Keratinocyte (primary cell): ENCODE data around the gene ZNF391. TPM values are rescaled to one million over a fixed set of nuclear protein-coding genes. Genes with fewer than 3 reads are reported as not detected.

Experiments used
- DNase-seq: peaks from one replicate; pipeline ENCODE4 v3.0.0-alpha.2; 2011; ENCODE audit warnings: low read depth, missing footprints, low spot score
- FAIRE-seq: peaks from 2 replicates; lab custom pipeline; 2011; peaks lifted over from hg19 to GRCh38; lab: Jason Lieb, UNC
- H2AFZ ChIP-seq: 2 replicates; pipeline ENCODE4 v1.6.0; 2012; ENCODE audit warnings: low read length, control low read depth, inconsistent platforms; ENCODE audit not compliant: control insufficient read depth
- H3K27ac ChIP-seq: 2 replicates; pipeline ENCODE4 v1.5.1; 2011; ENCODE audit warnings: low read length; ENCODE audit not compliant: control insufficient read depth, insufficient read depth
- H3K27me3 ChIP-seq: 3 replicates; pipeline ENCODE4 v1.6.0; 2011; ENCODE audit warnings: low read length; ENCODE audit not compliant: control insufficient read depth, insufficient read depth; ENCODE audit errors: extremely low read depth
- H3K36me3 ChIP-seq, 2 experiments: 2 replicates in 1 of 2; 3 replicates in 1 of 2; pipeline ENCODE4 v1.5.1; 2011; ENCODE audit warnings: low read length in 2 of 2, mild to moderate bottlenecking in 1 of 2; ENCODE audit not compliant: control insufficient read depth in 2 of 2, insufficient read depth in 2 of 2; ENCODE audit errors: extremely low read depth in 1 of 2
- H3K4me1 ChIP-seq: 3 replicates; pipeline ENCODE4 v1.5.1; 2011; ENCODE audit warnings: low read length; ENCODE audit not compliant: control insufficient read depth, insufficient read depth; ENCODE audit errors: extremely low read depth
- H3K4me2 ChIP-seq: 3 replicates; pipeline ENCODE4 v1.6.0; 2011; ENCODE audit warnings: low read depth, low read length; ENCODE audit not compliant: control insufficient read depth, insufficient read depth; ENCODE audit errors: extremely low read depth
- H3K4me3 ChIP-seq, 3 experiments: fragments of 200-600 bp in 1 of 3; sonication (generic) in 1 of 3; 2 replicates in 2 of 3; 3 replicates in 1 of 3; pipeline ENCODE4 v1.5.1; 2011 to 2016; ENCODE audit warnings: low read length in 3 of 3, mild to moderate bottlenecking in 3 of 3, control low read depth in 2 of 3, inconsistent platforms in 1 of 3, low read depth in 1 of 3, mixed read lengths in 1 of 3, mixed run types in 1 of 3, moderate library complexity in 1 of 3; ENCODE audit not compliant: control insufficient read depth in 2 of 3, insufficient read depth in 2 of 3; ENCODE audit errors: extremely low read depth in 1 of 3
- H3K79me2 ChIP-seq: 2 replicates; pipeline ENCODE4 v1.6.0; 2012; ENCODE audit warnings: low read length; ENCODE audit not compliant: control insufficient read depth, insufficient read depth
- H3K9ac ChIP-seq: 3 replicates; pipeline ENCODE4 v1.6.0; 2011; ENCODE audit warnings: low read length; ENCODE audit not compliant: control insufficient read depth, insufficient read depth; ENCODE audit errors: extremely low read depth
- H3K9me1 ChIP-seq: 3 replicates; pipeline ENCODE4 v1.6.0; 2011; ENCODE audit warnings: low read length; ENCODE audit not compliant: control insufficient read depth, insufficient read depth; ENCODE audit errors: extremely low read depth
- H3K9me3 ChIP-seq: 2 replicates; pipeline ENCODE4 v1.5.1; 2012; ENCODE audit warnings: low read depth, low read length; ENCODE audit not compliant: control insufficient read depth
- H4K20me1 ChIP-seq: 3 replicates; pipeline ENCODE4 v1.6.0; 2011; ENCODE audit warnings: low read length; ENCODE audit not compliant: control insufficient read depth, insufficient read depth; ENCODE audit errors: extremely low read depth
- EZH2 ChIP-seq: IDR thresholded peaks from one replicate; pipeline ENCODE4 v1.6.1; 2012; ENCODE audit warnings: inconsistent platforms, mild to moderate bottlenecking, low read length, moderate library complexity
- dilution Hi-C: fragments of 300-500 bp; cut with MboI; formaldehyde crosslinking; loops from one replicate; pipeline ENCODE4 v1.7.0; 2020; ENCODE audit warnings: low sequenced_read_pairs; ENCODE audit not compliant: extremely low pct_ligation_motif_present
- polyA plus RNA-seq, 5 experiments: library from polyadenylated mRNA; depleted of rRNA in 3 of 5; stranded (reverse) in 3 of 5; stranded (forward) in 1 of 5; unstranded in 1 of 5; fragments of >200 nt; gene quantifications; 1 replicate in 1 of 5; 2 replicates in 3 of 5; 3 replicates in 1 of 5; pipeline versions ENCODE4 v1.2.1 to v1.2.3, GENCODE V29; 2011 to 2012; ENCODE audit warnings: missing spikeins in 2 of 5, low read depth in 1 of 5, low replicate concordance in 1 of 5
- TF ChIP-seq, protein P1 (sequence below), 3 experiments: IDR thresholded peaks in 1 of 3; conservative IDR thresholded peaks in 1 of 3; optimal IDR thresholded peaks in 1 of 3; 2 replicates in 2 of 3; 3 replicates in 1 of 3; pipeline versions ENCODE3 to v1.5.1; 2011; ENCODE audit warnings: low read length in 3 of 3, mild to moderate bottlenecking in 3 of 3, moderate library complexity in 2 of 3, control low read depth in 1 of 3, inconsistent platforms in 1 of 3; ENCODE audit not compliant: insufficient read depth in 2 of 3; ENCODE audit errors: extremely low read depth in 1 of 3

Gene ZNF391
- polyA plus RNA-seq, 1 donor (not counting 4 experiments of a cell fraction or from before 2014, with no cell fraction given), result 4.5 TPM

DNA sequence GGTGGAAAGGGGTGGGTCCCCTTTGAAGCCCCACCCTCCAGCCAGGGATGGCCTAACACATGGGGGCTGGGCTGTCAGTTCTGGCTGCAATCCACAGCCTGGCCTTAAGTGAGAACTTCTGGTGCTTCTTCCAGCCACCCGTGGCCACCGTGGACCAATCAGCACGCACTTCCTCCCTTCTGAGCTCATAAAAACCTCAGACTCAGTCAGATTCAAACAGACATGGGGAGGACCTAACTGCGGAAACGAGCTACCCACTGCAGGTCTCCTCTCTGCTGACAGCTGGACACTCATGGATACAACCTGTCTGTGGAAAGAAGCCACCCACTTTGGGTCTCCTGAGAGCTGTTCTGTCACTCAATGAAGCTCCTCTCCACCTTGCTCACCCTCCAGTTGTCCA is 20.4 kb upstream of the ZNF391 start:
- H3K9me1 ChIP-seq, result no peaks in the 10 kb centered on the region
- FAIRE-seq, result no peak
- no peak overlapping the region for H3K4me2 ChIP-seq
- H3K9ac ChIP-seq, result no peak overlapping the region
- no peak overlapping the region for H2AFZ ChIP-seq
- no peak overlapping the region for H3K27ac ChIP-seq
- dilution Hi-C loops, result no loop called here
- H4K20me1 ChIP-seq, result no peaks in the 10 kb centered on the region
- H3K9me3 ChIP-seq, result peaks cover 9% of the 10 kb centered on the region
- TF ChIP-seq, protein P1, sequence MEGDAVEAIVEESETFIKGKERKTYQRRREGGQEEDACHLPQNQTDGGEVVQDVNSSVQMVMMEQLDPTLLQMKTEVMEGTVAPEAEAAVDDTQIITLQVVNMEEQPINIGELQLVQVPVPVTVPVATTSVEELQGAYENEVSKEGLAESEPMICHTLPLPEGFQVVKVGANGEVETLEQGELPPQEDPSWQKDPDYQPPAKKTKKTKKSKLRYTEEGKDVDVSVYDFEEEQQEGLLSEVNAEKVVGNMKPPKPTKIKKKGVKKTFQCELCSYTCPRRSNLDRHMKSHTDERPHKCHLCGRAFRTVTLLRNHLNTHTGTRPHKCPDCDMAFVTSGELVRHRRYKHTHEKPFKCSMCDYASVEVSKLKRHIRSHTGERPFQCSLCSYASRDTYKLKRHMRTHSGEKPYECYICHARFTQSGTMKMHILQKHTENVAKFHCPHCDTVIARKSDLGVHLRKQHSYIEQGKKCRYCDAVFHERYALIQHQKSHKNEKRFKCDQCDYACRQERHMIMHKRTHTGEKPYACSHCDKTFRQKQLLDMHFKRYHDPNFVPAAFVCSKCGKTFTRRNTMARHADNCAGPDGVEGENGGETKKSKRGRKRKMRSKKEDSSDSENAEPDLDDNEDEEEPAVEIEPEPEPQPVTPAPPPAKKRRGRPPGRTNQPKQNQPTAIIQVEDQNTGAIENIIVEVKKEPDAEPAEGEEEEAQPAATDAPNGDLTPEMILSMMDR (optimal IDR thresholded peaks at IDR 0.05 in 1 of 3, IDR thresholded peaks at IDR 0.05 in 1 of 3, conservative IDR thresholded peaks at IDR 0.05 in 1 of 3; ENCODE audit: extremely low read depth in 1 of 3, insufficient read depth in 2 of 3, low read length in 3 of 3), result no peak
- peaks cover 0 to 2% of the 10 kb centered on the region in 2 experiments for H3K36me3 ChIP-seq
- no peaks in the 10 kb centered on the region for H3K4me1 ChIP-seq
- no peaks in the 10 kb centered on the region for H3K27me3 ChIP-seq
- DNase-seq, result no peak
- no peaks in the 10 kb centered on the region for H3K79me2 ChIP-seq
- no peak overlapping the region for H3K4me3 ChIP-seq

DNA sequence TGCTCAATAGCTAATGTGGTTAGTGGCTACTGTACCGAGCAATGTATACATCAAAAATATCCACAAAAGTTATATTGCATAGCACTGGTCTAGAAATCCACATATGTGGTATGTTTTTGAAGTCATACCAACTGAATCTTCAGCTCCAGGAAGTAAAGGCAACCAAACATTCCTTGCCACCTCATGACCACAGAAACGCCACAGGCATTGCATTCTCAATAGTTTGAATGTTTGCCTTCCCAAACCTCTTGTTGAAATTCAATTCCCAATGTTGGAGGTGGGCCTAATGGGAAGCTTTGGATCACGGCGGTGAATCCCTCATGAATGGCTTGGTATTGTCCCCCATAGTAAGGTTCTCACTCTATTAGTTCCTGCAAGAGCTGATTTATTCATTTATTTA is 18.2 kb upstream of the ZNF391 start:
- no peaks in the 10 kb centered on the region for H3K79me2 ChIP-seq
- DNase-seq (no peak), FAIRE-seq (no peak)
- peaks cover 9% of the 10 kb centered on the region for H3K9me3 ChIP-seq
- no peaks in the 10 kb centered on the region for H3K27me3 ChIP-seq
- H3K36me3 ChIP-seq, result peaks cover 0 to 2% of the 10 kb centered on the region in 2 experiments
- H3K4me3 ChIP-seq, result no peak overlapping the region
- H4K20me1 ChIP-seq, result no peaks in the 10 kb centered on the region
- H3K4me2 ChIP-seq, result no peak overlapping the region
- no peak overlapping the region for H3K9ac ChIP-seq
- H3K27ac ChIP-seq, result no peak overlapping the region
- TF ChIP-seq, protein P1 (optimal IDR thresholded peaks at IDR 0.05 in 1 of 3, IDR thresholded peaks at IDR 0.05 in 1 of 3, conservative IDR thresholded peaks at IDR 0.05 in 1 of 3; ENCODE audit: extremely low read depth in 1 of 3, insufficient read depth in 2 of 3, low read length in 3 of 3), result no peak
- no peak for TF ChIP-seq EZH2
- no peak overlapping the region for H2AFZ ChIP-seq
- dilution Hi-C loops, result no loop called here
- H3K4me1 ChIP-seq, result peaks cover 7% of the 10 kb centered on the region
- H3K9me1 ChIP-seq, result no peaks in the 10 kb centered on the region
